Astrocyte (in vitro differentiated cells and primary cell): ENCODE data around the gene H3-3A. TPM values are rescaled to one million over a fixed set of nuclear protein-coding genes. Genes with fewer than 3 reads are reported as not detected.

Source experiments
- DNase-seq: peaks from one replicate; pipeline ENCODE4 v3.0.0-alpha.2; 2010; ENCODE audit warnings: low read depth
- FAIRE-seq: peaks from 2 replicates; lab custom pipeline; 2011; peaks lifted over from hg19 to GRCh38; lab: Jason Lieb, UNC
- H2AFZ ChIP-seq: 2 replicates; pipeline ENCODE4 v1.6.0; 2012; ENCODE audit warnings: low read depth, low read length, inconsistent platforms
- H3K27ac ChIP-seq: 2 replicates; pipeline ENCODE4 v1.5.1; 2011; ENCODE audit warnings: low read depth, low read length, inconsistent platforms
- H3K27me3 ChIP-seq: 2 replicates; pipeline ENCODE4 v1.6.0; 2011; ENCODE audit warnings: low read length, inconsistent platforms; ENCODE audit not compliant: insufficient read depth
- H3K36me3 ChIP-seq: 2 replicates; pipeline ENCODE4 v1.5.1; 2011; ENCODE audit warnings: low read length, inconsistent platforms; ENCODE audit not compliant: insufficient read depth
- H3K4me1 ChIP-seq: 2 replicates; pipeline ENCODE4 v1.5.1; 2011; ENCODE audit warnings: low read length, inconsistent platforms; ENCODE audit not compliant: insufficient read depth
- H3K4me2 ChIP-seq: 2 replicates; pipeline ENCODE4 v1.6.0; 2012; ENCODE audit warnings: low read length, inconsistent platforms
- H3K4me3 ChIP-seq: 2 replicates; pipeline ENCODE4 v1.5.1; 2011; ENCODE audit warnings: low read depth, mild to moderate bottlenecking, low read length, inconsistent platforms; ENCODE audit not compliant: insufficient read depth
- H3K79me2 ChIP-seq: 2 replicates; pipeline ENCODE4 v1.6.0; 2012; ENCODE audit warnings: mild to moderate bottlenecking, low read length, inconsistent platforms; ENCODE audit not compliant: insufficient read depth
- H3K9ac ChIP-seq: 2 replicates; pipeline ENCODE4 v1.6.0; 2012; ENCODE audit warnings: mild to moderate bottlenecking, low read length, inconsistent platforms
- H3K9me3 ChIP-seq: 2 replicates; pipeline ENCODE4 v1.5.1; 2012; ENCODE audit warnings: low read depth, mild to moderate bottlenecking, low read length, inconsistent platforms; ENCODE audit not compliant: insufficient read depth
- H4K20me1 ChIP-seq: 2 replicates; pipeline ENCODE4 v1.6.0; 2012; ENCODE audit warnings: low read length, inconsistent platforms; ENCODE audit not compliant: insufficient read depth
- H3K27ac Mint-ChIP-seq: one replicate; pipeline ENCODE4 v1.8.0; 2021; ENCODE audit warnings: mild to moderate bottlenecking, mixed read lengths; ENCODE audit not compliant: unreplicated experiment
- H3K27me3 Mint-ChIP-seq: one replicate; pipeline ENCODE4 v1.8.0; 2021; ENCODE audit warnings: low read depth, mixed read lengths; ENCODE audit not compliant: unreplicated experiment
- H3K36me3 Mint-ChIP-seq: one replicate; pipeline ENCODE4 v1.8.0; 2021; ENCODE audit warnings: low read depth, mixed read lengths; ENCODE audit not compliant: unreplicated experiment
- H3K4me1 Mint-ChIP-seq: one replicate; pipeline ENCODE4 v1.8.0; 2021; ENCODE audit warnings: low read depth, mixed read lengths; ENCODE audit not compliant: unreplicated experiment
- H3K4me3 Mint-ChIP-seq: one replicate; pipeline ENCODE4 v1.8.0; 2021; ENCODE audit warnings: mild to moderate bottlenecking, moderate library complexity, mixed read lengths; ENCODE audit not compliant: unreplicated experiment
- H3K9me3 Mint-ChIP-seq: one replicate; pipeline ENCODE4 v1.8.0; 2021; ENCODE audit warnings: mild to moderate bottlenecking, mixed read lengths; ENCODE audit not compliant: unreplicated experiment
- EZH2 ChIP-seq: IDR thresholded peaks from 2 replicates; pipeline ENCODE4 v1.6.1; 2012; ENCODE audit warnings: mild to moderate bottlenecking, low read length, inconsistent platforms; ENCODE audit not compliant: insufficient read depth
- total RNA-seq: library from RNA; stranded (reverse); gene quantifications from 2 replicates; pipeline ENCODE4 v1.2.1, GENCODE V29; 2021
- TF ChIP-seq, protein P1 (sequence below): IDR thresholded peaks from 2 replicates; pipeline ENCODE4 v1.5.1; 2011; ENCODE audit warnings: low read depth, mild to moderate bottlenecking, inconsistent platforms, low read length, moderate library complexity; ENCODE audit not compliant: insufficient read depth

The H3-3A gene
- total RNA-seq, 1 donor from 2014 or later, result 375 TPM

- Mint-ChIP-seq H3K4me1 (peaks cover 3% of the 10 kb centered on the region), H3K36me3 (no peaks in the 10 kb centered on the region), H3K4me3 (no peak overlapping the region), H3K9me3 (peaks cover 3% of the 10 kb centered on the region), H3K27ac (no peak overlapping the region), H3K27me3 (peaks cover 10% of the 10 kb centered on the region)
- Histone ChIP-seq H3K36me3 (no peaks in the 10 kb centered on the region), H3K4me2 (no peak overlapping the region), H4K20me1 (no peaks in the 10 kb centered on the region), H3K27me3 (no peaks in the 10 kb centered on the region), H3K9me3 (no peaks in the 10 kb centered on the region), H3K27ac (no peak overlapping the region), H3K4me1 (no peaks in the 10 kb centered on the region), H3K9ac (no peak overlapping the region), H3K4me3 (no peak overlapping the region), H2AFZ (no peak overlapping the region), H3K79me2 (no peaks in the 10 kb centered on the region)
- no peak for TF ChIP-seq EZH2
- TF ChIP-seq, protein P1, sequence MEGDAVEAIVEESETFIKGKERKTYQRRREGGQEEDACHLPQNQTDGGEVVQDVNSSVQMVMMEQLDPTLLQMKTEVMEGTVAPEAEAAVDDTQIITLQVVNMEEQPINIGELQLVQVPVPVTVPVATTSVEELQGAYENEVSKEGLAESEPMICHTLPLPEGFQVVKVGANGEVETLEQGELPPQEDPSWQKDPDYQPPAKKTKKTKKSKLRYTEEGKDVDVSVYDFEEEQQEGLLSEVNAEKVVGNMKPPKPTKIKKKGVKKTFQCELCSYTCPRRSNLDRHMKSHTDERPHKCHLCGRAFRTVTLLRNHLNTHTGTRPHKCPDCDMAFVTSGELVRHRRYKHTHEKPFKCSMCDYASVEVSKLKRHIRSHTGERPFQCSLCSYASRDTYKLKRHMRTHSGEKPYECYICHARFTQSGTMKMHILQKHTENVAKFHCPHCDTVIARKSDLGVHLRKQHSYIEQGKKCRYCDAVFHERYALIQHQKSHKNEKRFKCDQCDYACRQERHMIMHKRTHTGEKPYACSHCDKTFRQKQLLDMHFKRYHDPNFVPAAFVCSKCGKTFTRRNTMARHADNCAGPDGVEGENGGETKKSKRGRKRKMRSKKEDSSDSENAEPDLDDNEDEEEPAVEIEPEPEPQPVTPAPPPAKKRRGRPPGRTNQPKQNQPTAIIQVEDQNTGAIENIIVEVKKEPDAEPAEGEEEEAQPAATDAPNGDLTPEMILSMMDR, result no peak
- FAIRE-seq (no peak), DNase-seq (no peak)
These were observed 38.8 kb upstream of the H3-3A start for GRCh38 chr1:226023735-226024134.

DNA sequence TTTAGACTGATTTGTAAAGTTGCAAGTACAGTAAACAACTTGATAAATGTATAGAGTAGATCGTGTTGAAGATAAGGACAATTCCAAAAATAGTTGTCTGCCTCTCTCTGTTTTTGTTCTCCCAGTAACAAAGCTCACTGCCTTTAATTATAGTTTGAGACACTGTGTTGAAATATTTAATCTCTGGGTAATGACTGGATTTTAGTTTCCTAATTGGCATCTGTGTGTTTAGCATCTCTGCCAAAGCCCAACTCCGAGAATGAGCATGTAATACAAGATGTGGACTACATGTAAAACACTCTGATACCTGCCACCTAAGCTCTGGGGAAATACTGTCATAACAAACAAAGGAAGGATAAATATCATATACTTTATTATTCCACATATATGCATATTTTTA, 35.7 kb upstream of the H3-3A start:
- FAIRE-seq, result no peak
- peaks cover 3% of the 10 kb centered on the region for H3K4me1 Mint-ChIP-seq
- no peaks in the 10 kb centered on the region for H3K9me3 ChIP-seq

More for the DNA sequence above, 35.7 kb upstream of the H3-3A start:
- Mint-ChIP-seq H3K9me3 (peaks cover 7% of the 10 kb centered on the region), H3K27ac (no peak overlapping the region), H3K4me3 (no peak overlapping the region), H3K27me3 (peaks cover 8% of the 10 kb centered on the region), H3K36me3 (no peaks in the 10 kb centered on the region)
- Histone ChIP-seq H3K4me2 (no peak overlapping the region), H3K4me3 (no peak overlapping the region), H3K79me2 (no peaks in the 10 kb centered on the region), H2AFZ (no peak overlapping the region), H4K20me1 (no peaks in the 10 kb centered on the region), H3K27me3 (no peaks in the 10 kb centered on the region), H3K36me3 (no peaks in the 10 kb centered on the region), H3K27ac (no peak overlapping the region), H3K4me1 (no peaks in the 10 kb centered on the region), H3K9ac (no peak overlapping the region)
- DNase-seq, result no peak
- TF ChIP-seq, protein P1, result no peak
- TF ChIP-seq EZH2, result no peak
